PC-3 (cell line): ENCODE results near the gene LIG3. TPM values are rescaled to one million over a fixed set of nuclear protein-coding genes. Genes with fewer than 3 reads are reported as not detected.

Source experiments
- ATAC-seq: fragments of 200-7000 bp; cut with Tn5 transposase; 2 replicates; pipeline ENCODE4 v1.9.1; 2020; ENCODE audit warnings: mild to moderate bottlenecking, moderate library complexity
- BruUV-seq: library from RNA; stranded (reverse); fragments of 400-500 nt; replicated peaks from 2 replicates; lab custom pipeline; 2021; lab: Mats Ljungman, UMichigan
- CTCF ChIA-PET: fragments of 300-600 bp; sonication (Branson Sonifier 250); formaldehyde crosslinking; loops from one replicate; lab custom pipeline; 2022; ENCODE audit warnings: antibody characterized with exemption; lab: Charles Lee
- POLR2A ChIA-PET: fragments of 300-600 bp; sonication (Branson Sonifier 250); formaldehyde crosslinking; loops from one replicate; lab custom pipeline; 2022; ENCODE audit warnings: antibody characterized with exemption; ENCODE audit not compliant: unreplicated experiment; lab: Charles Lee
- DNase-seq: peaks from one replicate; pipeline ENCODE4 v3.0.0-alpha.2; 2015
- H2AFZ ChIP-seq: fragments of 300-600 bp; sonication (generic); 2 replicates; pipeline ENCODE4 v1.6.0; 2016; ENCODE audit warnings: antibody characterized with exemption, low read length
- H3F3A ChIP-seq: fragments of 300-600 bp; sonication (generic); one replicate; pipeline ENCODE4 v1.6.0; 2017; ENCODE audit warnings: antibody characterized with exemption, low read length, control low read depth, mild to moderate bottlenecking; ENCODE audit not compliant: unreplicated experiment
- H3K27ac ChIP-seq: fragments of 300-600 bp; sonication (generic); 2 replicates; pipeline ENCODE4 v1.5.1; 2016; ENCODE audit warnings: mild to moderate bottlenecking, low read length
- H3K27me3 ChIP-seq: fragments of 300-600 bp; sonication (generic); 2 replicates; pipeline ENCODE4 v1.6.1; 2016; ENCODE audit warnings: low read length, mixed read lengths
- H3K36me3 ChIP-seq: fragments of 300-600 bp; sonication (generic); 2 replicates; pipeline ENCODE4 v1.6.1; 2016; ENCODE audit warnings: low read depth, mixed run types, low read length, mixed read lengths
- H3K4me1 ChIP-seq: fragments of 300-600 bp; sonication (generic); 2 replicates; pipeline ENCODE4 v1.5.1; 2016; ENCODE audit warnings: low read length; ENCODE audit not compliant: insufficient read depth
- H3K4me2 ChIP-seq: fragments of 300-600 bp; sonication (generic); 2 replicates; pipeline ENCODE4 v1.6.0; 2016; ENCODE audit warnings: low read length
- H3K4me3 ChIP-seq: fragments of 300-600 bp; sonication (generic); 2 replicates; pipeline ENCODE4 v1.5.1; 2016; ENCODE audit warnings: mild to moderate bottlenecking, low read length, mixed read lengths
- H3K79me2 ChIP-seq: fragments of 300-600 bp; sonication (generic); 2 replicates; pipeline ENCODE4 v1.6.1; 2017; ENCODE audit warnings: low read length, mixed read lengths
- H3K9ac ChIP-seq: fragments of 300-600 bp; sonication (generic); 2 replicates; pipeline ENCODE4 v1.6.0; 2016; ENCODE audit warnings: mild to moderate bottlenecking, low read length
- H3K9me2 ChIP-seq: fragments of 300-600 bp; sonication (generic); replicated peaks from 2 replicates; pipeline ENCODE4 v1.6.1; 2016; ENCODE audit warnings: mixed run types, low read length, mixed read lengths
- H3K9me3 ChIP-seq: fragments of 300-600 bp; sonication (generic); 2 replicates; pipeline ENCODE4 v1.6.1; 2016; ENCODE audit warnings: low read length, mixed read lengths
- H4K20me1 ChIP-seq: fragments of 300-600 bp; sonication (generic); 2 replicates; pipeline ENCODE4 v1.6.1; 2016; ENCODE audit warnings: low read length, mixed read lengths
- EZH2 ChIP-seq: fragments of 300-600 bp; sonication (generic); IDR thresholded peaks from one replicate; pipeline ENCODE4 v1.6.1; 2017; ENCODE audit warnings: antibody characterized with exemption, mild to moderate bottlenecking, low read length; ENCODE audit not compliant: unreplicated experiment
- EZH2phosphoT487 ChIP-seq: fragments of 300-600 bp; sonication (generic); IDR thresholded peaks from 2 replicates; pipeline ENCODE4 v1.6.1; 2018; ENCODE audit warnings: mild to moderate bottlenecking, antibody characterized with exemption, low read length, borderline replicate concordance
- intact Hi-C: fragments of 100-400 bp; cut with micrococcal nuclease; formaldehyde crosslinking; loops from 2 replicates; pipeline ENCODE4 v1.9.0; 2023
- total RNA-seq: library from RNA; depleted of rRNA; stranded (reverse); fragments of >200 nt; gene quantifications from 2 replicates; pipeline ENCODE4 v1.2.3, GENCODE V29; 2014
- TF ChIP-seq, protein P1 (sequence below): fragments of 300-600 bp; sonication (generic); conservative IDR thresholded peaks from 2 replicates; pipeline ENCODE4 v1.5.1; 2017; ENCODE audit warnings: antibody characterized with exemption, low read depth, mild to moderate bottlenecking, low read length

The LIG3 gene
- total RNA-seq, 1 experiment from 2014 or later, result 43.2 TPM

GRCh38 chr17:34961093-34961911 lies 19.0 kb upstream of the LIG3 start, which contains the start of the genes CCT6B and ZNF830:
Gene CCT6B (minus strand): TSS chr17:34961460. CDS start chr17:34961393, 67 bp downstream.
Gene ZNF830 (plus strand): TSS chr17:34961540. CDS start chr17:34961567, 27 bp downstream.
- Histone ChIP-seq H3K9ac (peak within 1 kb of the TSS; percentile 85), H3K9me2 (0 out of 2 replicates have a peak, but pooled peaks cover 3% of the 10 kb centered on the region), H3K4me3 (peak within 1 kb of the TSS; percentile 79), H3K36me3 (peaks cover 5% of the 10 kb centered on the region; the same call in 1 of the 2 replicates), H3K79me2 (peaks cover 27% of the 10 kb centered on the region), H3K27ac (peak within 1 kb of the TSS; percentile 58), H3K4me1 (peaks cover 15% of the 10 kb centered on the region), H3F3A (no peaks in the 10 kb centered on the region), H2AFZ (peak within 1 kb of the TSS; percentile 95), H4K20me1 (no peaks in the 10 kb centered on the region), H3K4me2 (peak within 1 kb of the TSS; percentile 95), H3K9me3 (no peaks in the 10 kb centered on the region), H3K27me3 (no peaks in the 10 kb centered on the region)
- ChIA-PET POLR2A (no interaction called here), CTCF (no interaction called here)
- TSS peak; percentile 75 for BruUV-seq
- ATAC-seq (peak; percentile 70), DNase-seq (peak; percentile 85)
- no peak for TF ChIP-seq EZH2
- TF ChIP-seq, protein P1, sequence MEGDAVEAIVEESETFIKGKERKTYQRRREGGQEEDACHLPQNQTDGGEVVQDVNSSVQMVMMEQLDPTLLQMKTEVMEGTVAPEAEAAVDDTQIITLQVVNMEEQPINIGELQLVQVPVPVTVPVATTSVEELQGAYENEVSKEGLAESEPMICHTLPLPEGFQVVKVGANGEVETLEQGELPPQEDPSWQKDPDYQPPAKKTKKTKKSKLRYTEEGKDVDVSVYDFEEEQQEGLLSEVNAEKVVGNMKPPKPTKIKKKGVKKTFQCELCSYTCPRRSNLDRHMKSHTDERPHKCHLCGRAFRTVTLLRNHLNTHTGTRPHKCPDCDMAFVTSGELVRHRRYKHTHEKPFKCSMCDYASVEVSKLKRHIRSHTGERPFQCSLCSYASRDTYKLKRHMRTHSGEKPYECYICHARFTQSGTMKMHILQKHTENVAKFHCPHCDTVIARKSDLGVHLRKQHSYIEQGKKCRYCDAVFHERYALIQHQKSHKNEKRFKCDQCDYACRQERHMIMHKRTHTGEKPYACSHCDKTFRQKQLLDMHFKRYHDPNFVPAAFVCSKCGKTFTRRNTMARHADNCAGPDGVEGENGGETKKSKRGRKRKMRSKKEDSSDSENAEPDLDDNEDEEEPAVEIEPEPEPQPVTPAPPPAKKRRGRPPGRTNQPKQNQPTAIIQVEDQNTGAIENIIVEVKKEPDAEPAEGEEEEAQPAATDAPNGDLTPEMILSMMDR, result no peak
- TF ChIP-seq EZH2phosphoT487, result no peak
- intact Hi-C loops, result no loop called here

DNA sequence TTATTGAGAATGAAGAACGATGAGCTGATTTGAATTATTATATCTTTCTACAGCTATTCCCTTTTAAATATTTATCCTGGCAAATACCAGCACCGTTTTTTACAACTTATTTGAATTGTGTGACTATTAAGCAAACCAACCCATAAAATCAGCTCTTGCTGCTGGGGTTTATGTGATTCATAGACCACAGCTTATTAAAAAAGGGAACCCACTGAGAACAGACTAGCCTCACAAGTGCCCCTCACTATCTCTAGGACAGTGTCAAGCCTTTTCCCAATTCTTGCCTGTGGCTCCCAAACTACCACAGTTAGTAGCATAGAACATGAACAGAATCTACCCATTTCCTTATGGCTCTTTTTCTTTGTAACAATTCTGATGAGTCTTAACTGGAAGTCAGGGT lies 6.1 kb upstream of the LIG3 start:
- Histone ChIP-seq H3K27me3 (no peaks in the 10 kb centered on the region), H3K4me3 (no peak overlapping the region), H3K4me2 (0 out of 2 replicates have a peak overlapping the region, but pooled peaks have one; percentile 21), H3K9me2 (no peaks in the 10 kb centered on the region), H3K9ac (no peak overlapping the region), H3K27ac (peak overlapping the region; percentile 49), H3K36me3 (no peaks in the 10 kb centered on the region), H3K9me3 (no peaks in the 10 kb centered on the region), H3K4me1 (peaks cover 15% of the 10 kb centered on the region), H2AFZ (no peak overlapping the region), H3F3A (no peaks in the 10 kb centered on the region), H4K20me1 (no peaks in the 10 kb centered on the region), H3K79me2 (no peaks in the 10 kb centered on the region)
- no TSS peak for BruUV-seq
- intact Hi-C loops, result no loop called here
- ATAC-seq, result peak; percentile 91
- TF ChIP-seq EZH2, result no peak
- no peak for TF ChIP-seq EZH2phosphoT487
- TF ChIP-seq, protein P1, result no peak
- peak; percentile 30 for DNase-seq
- ChIA-PET POLR2A (interaction anchor here (0.6 to 0.7 kb wide), 3 partner anchors 51 to 710 kb away, joined by 3 read pairs; no protein-coding TSS in a partner anchor), CTCF (interaction anchor here (0.6 kb wide), 1 partner anchor 76 kb away, joined by 3 read pairs; no protein-coding TSS in a partner anchor)
